Measurements from ENCODE around the gene SCUBE3.

Gene SCUBE3

GRCh38 chr6:35213824-35214756, at the start of gene SCUBE3:
Gene SCUBE3 (plus strand): TSS chr6:35213956. CDS start chr6:35214419, 463 bp downstream.
- DNase-seq (ENCODE audit: low read depth), result no peak

DNA sequence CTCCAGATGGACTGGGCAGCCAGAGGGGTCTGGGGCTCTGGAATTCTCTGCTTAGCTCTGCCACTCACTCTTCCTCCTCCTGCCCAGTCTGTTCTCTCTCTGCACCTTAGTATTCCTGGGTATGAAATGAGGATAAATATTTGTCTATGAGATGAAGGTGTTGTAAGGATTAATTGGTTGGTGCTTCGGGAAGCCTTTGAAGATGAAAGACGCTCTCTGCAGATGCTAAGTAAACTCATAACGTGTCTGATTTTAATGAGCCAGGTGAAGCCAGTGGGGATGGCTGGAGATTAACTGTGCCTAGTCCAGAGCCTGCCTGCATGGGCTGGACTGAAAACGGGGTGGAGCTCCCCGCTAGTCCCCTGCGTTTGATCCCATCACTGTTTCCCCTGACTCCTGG, 49.5 kb upstream of the SCUBE3 start:
- DNase-seq (ENCODE audit: low read depth), result no peak

- no peak for DNase-seq (ENCODE audit: low read depth)
These were observed 48.9 kb upstream of the SCUBE3 start for GRCh38 chr6:35164868-35165267.

GRCh38 chr6:35165630-35166071, 48.1 kb upstream of the SCUBE3 start:
- no peak for DNase-seq (ENCODE audit: low read depth)

DNA sequence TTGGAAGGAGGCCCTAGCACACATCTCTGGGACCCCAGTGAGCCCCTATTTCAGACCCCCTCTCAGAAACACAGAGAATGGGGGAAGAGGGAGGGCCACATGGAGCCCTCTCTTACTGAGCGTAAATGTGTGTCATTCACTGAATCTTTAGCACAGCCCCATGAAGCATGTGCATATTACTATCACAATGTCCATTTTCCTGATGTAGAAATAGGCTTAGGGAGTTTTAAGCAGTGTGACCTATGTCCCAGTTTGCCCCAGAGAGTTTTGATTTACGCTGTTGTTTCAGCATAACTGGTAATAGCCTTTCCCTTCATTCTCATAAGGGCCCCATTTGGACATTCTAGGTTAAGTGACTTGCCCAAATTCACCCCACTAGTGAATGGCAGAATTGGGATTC, 47.6 kb upstream of the SCUBE3 start:
- no peak for DNase-seq (ENCODE audit: low read depth)

DNA sequence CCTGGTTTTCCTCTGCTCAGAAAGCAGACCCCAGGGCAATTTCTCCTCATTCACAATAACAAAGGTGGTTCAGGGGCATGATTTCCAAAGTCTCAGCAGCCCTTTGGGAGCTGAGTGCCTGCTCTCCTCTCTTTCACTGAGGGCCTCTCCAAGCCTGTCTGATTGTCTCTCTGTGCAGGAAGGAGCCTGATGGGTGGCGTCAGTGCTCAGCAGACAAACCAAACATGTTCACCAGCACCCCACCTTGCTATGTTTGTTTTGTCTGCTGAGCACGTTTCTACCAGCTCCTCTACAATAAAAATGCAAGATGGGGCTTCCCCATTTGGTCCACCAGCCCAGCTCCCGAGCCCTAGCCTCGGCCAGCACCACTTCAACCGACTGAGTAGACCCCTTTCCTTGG, 47.2 kb upstream of the SCUBE3 start:
- DNase-seq (ENCODE audit: low read depth), result no peak

DNA sequence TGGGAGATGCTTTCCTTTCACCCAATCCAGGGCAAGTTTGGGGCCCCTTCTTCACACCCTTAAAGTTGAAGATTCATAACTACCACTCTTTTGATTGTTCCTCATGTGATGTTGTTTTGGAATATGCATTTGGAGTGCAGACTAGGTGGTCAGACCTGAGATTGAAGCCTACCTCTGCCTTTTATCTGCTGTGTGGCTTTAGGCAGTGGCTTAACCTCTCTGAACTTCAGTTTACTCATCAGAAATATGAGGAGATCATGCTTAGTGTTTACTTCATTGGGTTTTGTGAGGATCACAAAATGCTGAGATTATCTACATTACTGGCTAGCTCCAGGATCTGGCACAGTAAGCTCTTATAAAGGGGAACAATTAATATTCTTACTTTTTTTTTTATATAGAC, 46.3 kb upstream of the SCUBE3 start:
- DNase-seq (ENCODE audit: low read depth), result no peak

GRCh38 chr6:35168461-35168861, 45.3 kb upstream of the SCUBE3 start:
- DNase-seq (ENCODE audit: low read depth), result no peak

DNA sequence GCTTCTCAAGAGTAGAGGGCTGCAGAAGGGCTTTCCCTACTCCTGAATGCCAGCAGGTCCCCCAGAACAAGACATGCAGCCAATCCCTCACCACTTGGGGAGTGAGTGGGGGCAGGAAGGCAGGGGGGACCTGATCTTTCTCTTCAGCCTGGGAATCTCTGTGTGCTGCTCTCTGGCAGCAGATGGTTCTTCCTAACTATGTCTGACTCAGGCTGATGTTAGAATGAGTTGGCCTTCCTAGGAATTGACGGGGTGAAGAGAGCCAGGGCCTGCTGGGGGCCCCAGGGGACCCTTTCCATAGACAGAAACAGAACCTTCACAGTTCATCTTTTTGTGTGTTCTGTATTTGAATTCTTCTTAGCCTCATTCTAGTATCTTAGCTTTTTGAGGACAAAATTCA, 43.6 kb upstream of the SCUBE3 start:
- no peak for DNase-seq (ENCODE audit: low read depth)

DNA sequence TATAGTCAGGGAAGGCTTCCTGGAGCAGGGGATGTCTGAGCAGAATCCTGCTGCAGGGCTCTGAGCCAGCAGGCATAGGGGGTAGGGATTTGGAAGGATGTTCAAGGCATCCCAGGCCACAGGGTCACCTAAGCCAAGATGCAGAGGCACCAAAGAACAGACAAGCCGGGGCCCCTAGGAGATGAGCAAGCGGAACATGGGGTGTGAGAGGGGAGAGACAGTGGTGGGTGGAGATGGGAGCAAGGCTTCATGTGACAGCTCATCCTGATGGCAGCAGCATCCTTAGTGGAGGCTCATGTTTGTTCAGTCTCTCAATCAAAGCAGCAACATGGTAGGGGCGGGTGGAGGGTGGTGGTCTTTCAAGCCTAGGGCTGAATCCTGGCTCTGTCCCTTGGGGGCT, 42.9 kb upstream of the SCUBE3 start:
- no peak for DNase-seq (ENCODE audit: low read depth)

- no peak for DNase-seq (ENCODE audit: low read depth)
These were observed 40.7 kb upstream of the SCUBE3 start for GRCh38 chr6:35173044-35173426.

GRCh38 chr6:35173427-35174087, 40.2 kb upstream of the SCUBE3 start:
- no peak for DNase-seq (ENCODE audit: low read depth)

DNA sequence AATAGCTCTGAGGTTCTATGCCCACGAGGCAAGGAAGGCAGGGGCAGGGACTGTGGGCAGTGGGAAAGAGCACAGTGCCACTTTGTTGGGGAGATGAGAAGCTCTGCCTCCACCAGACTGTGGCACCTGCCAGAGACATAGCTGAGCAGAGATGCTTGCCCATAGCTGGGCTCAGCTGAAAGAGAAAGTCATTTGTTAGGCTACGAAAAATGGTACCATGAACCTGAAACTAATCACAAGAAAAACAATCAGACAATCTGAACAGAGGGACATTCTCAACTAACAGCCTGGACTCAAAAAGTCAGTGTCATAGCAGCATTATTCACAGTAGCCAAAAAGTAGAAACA, 39.7 kb upstream of the SCUBE3 start:
- DNase-seq (ENCODE audit: low read depth), result no peak

DNA sequence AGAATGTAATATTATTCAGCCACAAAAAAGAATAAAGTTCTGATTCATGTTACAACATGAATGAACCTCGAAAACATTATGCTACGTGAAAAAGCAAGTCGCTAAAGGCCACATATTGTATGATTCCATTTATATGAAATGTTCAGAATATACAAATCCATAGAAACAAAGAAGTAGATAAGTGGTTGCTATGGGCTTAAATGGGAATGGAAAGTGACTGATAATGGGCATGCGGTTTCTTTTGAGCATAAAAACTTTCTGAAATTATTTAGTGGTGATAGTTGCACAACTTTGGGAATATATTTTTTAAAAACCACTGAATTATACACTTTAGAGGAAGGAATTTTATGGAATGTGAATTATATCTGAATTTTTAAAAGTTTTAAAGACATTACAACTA, 39.3 kb upstream of the SCUBE3 start:
- DNase-seq (ENCODE audit: low read depth), result no peak

DNA sequence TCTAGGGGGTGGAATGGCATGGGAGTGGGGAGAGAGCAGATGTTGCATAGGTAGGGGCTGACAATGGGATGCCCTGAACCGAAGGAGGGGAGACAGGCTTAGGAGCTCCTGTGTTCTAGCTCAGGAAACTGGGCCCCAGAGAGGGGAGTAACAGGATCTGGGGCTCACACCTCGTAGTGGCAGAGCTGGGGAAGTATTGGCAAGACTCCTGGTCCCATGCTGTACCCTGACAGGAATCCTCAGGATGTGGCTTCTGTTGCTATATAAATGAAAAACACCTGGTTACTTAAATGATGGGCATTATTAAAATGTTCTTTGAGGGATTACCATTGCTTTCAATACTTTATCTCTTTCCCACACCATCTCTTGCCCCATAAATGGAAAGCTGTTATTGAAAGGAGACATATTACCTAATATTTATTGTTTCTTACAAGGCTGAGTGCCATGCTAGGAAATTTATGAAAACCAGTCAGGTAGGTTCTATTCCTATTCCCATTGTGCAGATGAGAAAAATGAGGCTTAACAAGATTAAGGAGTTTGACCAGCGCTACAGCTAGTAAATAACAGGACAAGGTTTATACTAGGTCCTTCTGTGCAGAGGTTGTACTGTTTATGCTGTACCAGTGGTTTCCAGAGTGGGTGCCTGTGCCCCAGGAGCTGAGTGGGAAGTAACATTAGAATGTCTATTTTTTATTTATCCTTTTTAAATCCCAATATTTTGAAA, 37.3 kb upstream of the SCUBE3 start:
- DNase-seq (ENCODE audit: low read depth), result no peak

DNA sequence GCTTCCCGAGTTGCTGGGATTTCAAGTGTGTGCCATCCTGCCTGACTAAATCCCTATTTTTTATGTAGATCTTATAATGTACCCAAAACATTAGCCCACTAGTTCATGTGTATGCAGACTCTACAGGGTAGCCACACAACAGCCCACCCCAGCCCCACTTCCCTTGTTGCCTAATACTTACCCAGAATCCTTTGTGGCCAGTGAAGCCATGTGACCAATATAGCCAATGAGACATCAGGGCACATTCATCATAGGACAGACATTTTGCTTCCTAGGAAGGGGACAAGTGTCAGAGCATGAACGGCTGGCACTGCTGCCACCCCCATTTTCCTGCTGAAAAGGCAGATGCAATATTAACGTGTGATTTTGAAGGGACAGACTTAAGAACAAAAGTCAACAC, 36.6 kb upstream of the SCUBE3 start:
- no peak for DNase-seq (ENCODE audit: low read depth)

- no peak for DNase-seq (ENCODE audit: low read depth)
These were observed 36.2 kb upstream of the SCUBE3 start for GRCh38 chr6:35177596-35177995.

- DNase-seq (ENCODE audit: low read depth), result no peak
These were observed 35.7 kb upstream of the SCUBE3 start for GRCh38 chr6:35178012-35178411.

GRCh38 chr6:35178932-35179832, 34.6 kb upstream of the SCUBE3 start:
- no peak for DNase-seq (ENCODE audit: low read depth)

DNA sequence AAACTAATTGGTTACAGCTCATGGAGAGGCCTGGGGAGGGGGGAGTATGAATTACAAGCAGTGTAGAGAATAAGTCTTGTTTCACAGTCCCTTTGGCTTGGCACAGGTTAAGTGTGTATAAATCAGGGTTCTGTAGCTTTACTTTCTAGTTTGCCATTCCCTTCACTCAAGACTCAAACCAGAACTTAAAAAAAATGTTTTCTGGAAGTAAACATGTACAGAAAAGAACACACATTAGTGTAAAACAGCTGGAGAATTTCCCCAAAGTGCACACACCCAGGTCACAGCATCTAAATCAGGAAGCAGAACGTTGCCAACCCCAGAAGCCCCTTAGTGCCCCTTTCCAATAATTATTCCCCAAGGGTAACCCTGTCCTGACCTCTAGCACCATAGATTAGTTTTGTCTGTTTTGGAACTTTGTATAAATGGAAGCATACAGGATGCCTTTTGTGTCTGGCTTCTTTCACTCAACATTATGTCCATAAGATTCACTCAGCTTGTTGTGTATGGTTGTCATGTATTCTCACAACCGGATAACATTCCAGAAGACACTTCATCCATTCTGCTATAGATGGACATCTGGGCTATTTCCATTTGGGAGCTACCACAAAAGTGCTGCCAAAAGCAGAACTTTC, 33.7 kb upstream of the SCUBE3 start:
- no peak for DNase-seq (ENCODE audit: low read depth)

DNA sequence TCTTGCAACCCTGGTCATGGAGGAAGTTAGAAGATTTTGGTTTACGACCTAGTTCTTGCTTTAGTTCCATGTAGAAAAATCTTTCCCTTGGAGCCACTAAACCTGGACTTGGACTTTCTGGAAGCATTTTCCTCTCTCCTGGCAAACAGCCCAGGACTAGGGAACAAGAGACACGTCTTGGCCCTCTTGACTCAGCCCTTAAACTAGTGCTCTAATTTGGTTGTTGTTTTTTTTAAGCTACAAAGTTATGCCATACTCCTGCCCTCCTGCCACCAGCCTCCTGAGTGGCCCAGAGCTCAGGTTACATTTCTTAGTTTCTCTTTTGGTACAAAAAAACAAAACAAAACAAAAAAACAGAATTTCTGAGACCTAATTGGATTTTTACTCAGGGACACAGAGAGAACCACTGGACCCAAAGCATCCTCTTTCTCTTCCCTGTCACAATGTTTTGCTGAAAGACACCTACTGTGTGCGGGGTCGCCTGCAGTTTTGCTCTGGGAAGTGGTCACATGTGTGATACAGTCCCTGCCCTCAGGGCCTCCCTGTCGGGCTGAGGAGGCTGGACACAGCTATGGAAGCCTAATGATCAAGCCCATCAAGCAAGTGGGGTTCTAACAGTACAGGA, 32.3 kb upstream of the SCUBE3 start:
- no peak for DNase-seq (ENCODE audit: low read depth)
